Lower leg skin (tissue), 4 donors: ENCODE data around the gene ALS2. TPM values are rescaled to one million over a fixed set of nuclear protein-coding genes. Genes with fewer than 3 reads are reported as not detected.

Experiments used
- DNase-seq, 2 donors: peaks; one replicate each; pipeline ENCODE4 v3.0.0-alpha.2; 2019; ENCODE audit warnings: low spot score in 2 of 2
- H3K4me3 ChIP-seq: fragments of 200-600 bp; sonication (generic); 2 replicates; pipeline ENCODE4 v1.5.1; 2017; ENCODE audit warnings: mild to moderate bottlenecking, low read depth; ENCODE audit not compliant: poor library complexity, severe bottlenecking
- CTCF ChIP-seq, 3 donors: fragments of 450-650 bp; IDR thresholded peaks; one replicate each; pipeline ENCODE4 v1.5.1; 2016; ENCODE audit warnings: antibody characterized with exemption in 3 of 3, mild to moderate bottlenecking in 3 of 3, moderate library complexity in 2 of 3
- POLR2A ChIP-seq, 2 donors: fragments of 450-650 bp; IDR thresholded peaks; one replicate each; pipeline ENCODE4 v1.6.1; 2016 to 2017; ENCODE audit warnings: antibody characterized with exemption in 2 of 2, mild to moderate bottlenecking in 1 of 2, moderate library complexity in 1 of 2
- WGBS, 2 donors: methylation state at CpG; one replicate each; pipeline ENCODE4 v1.1.5; 2018; 5-methylcytosine and 5-hydroxymethylcytosine counted together
- intact Hi-C: fragments of 100-400 bp; cut with DNase I; formaldehyde crosslinking; loops from one replicate; pipeline ENCODE4 v1.15.0; 2023; ENCODE audit warnings: low total_unique reads
- total RNA-seq, 4 donors: library from RNA; depleted of rRNA; stranded (reverse); fragments of >200 nt; gene quantifications; one replicate each; pipeline ENCODE4 v1.1.0, GENCODE V29; 2016

Gene ALS2
- total RNA-seq, 4 donors from 2014 or later, result 8.6 to 26.4 (median 17.9) TPM

- TF ChIP-seq POLR2A (IDR thresholded peaks at IDR 0.05), result no peak
- no peak for TF ChIP-seq CTCF (IDR thresholded peaks at IDR 0.05)
- intact Hi-C loops, result no loop called here
These were observed 110.9 kb downstream of the ALS2 start for GRCh38 chr2:201669865-201670264.

GRCh38 chr2:201668402-201668910 lies 112.3 kb downstream of the ALS2 start:
- WGBS, 2 donors, result 76 to 81% methylated on average over 3 of the region's 3 CpGs
- DNase-seq, result no peak
- intact Hi-C loops, result no loop called here
- TF ChIP-seq POLR2A (IDR thresholded peaks at IDR 0.05) (no peak), CTCF (IDR thresholded peaks at IDR 0.05) (no peak)
- no peak overlapping the region for H3K4me3 ChIP-seq

More at GRCh38 chr2:201669865-201670264, 110.9 kb downstream of the ALS2 start:
- no peak for DNase-seq
- 97 to 98% methylated on average over 1 of the region's 1 CpG for WGBS, 2 donors
- no peak overlapping the region for H3K4me3 ChIP-seq

- DNase-seq, result no peak
- intact Hi-C loops, result no loop called here
- TF ChIP-seq POLR2A (IDR thresholded peaks at IDR 0.05) (no peak), CTCF (IDR thresholded peaks at IDR 0.05) (no peak)
- 81 to 84% methylated on average over 8 of the region's 8 CpGs for WGBS, 2 donors
- H3K4me3 ChIP-seq, result no peak overlapping the region
These were observed 116.4 kb downstream of the ALS2 start for GRCh38 chr2:201664334-201664733.

- intact Hi-C loops, result no loop called here
- TF ChIP-seq POLR2A (IDR thresholded peaks at IDR 0.05) (no peak), CTCF (IDR thresholded peaks at IDR 0.05) (no peak)
- 51 to 58% methylated on average over 5 of the region's 5 CpGs for WGBS, 2 donors
- DNase-seq, result no peak
- H3K4me3 ChIP-seq, result no peak overlapping the region
These were observed 119.4 kb downstream of the ALS2 start for GRCh38 chr2:201661366-201661765.

GRCh38 chr2:201660293-201660895 lies 120.3 kb downstream of the ALS2 start:
- DNase-seq, result no peak
- 46 to 58% methylated on average over 5 of the region's 5 CpGs for WGBS, 2 donors
- no peak for TF ChIP-seq CTCF (IDR thresholded peaks at IDR 0.05)
- no peak for TF ChIP-seq POLR2A (IDR thresholded peaks at IDR 0.05)
- no peak overlapping the region for H3K4me3 ChIP-seq
- intact Hi-C loops, result no loop called here

GRCh38 chr2:201656740-201657139 lies 124.0 kb downstream of the ALS2 start:
- DNase-seq, result no peak
- TF ChIP-seq CTCF (IDR thresholded peaks at IDR 0.05) (no peak), POLR2A (IDR thresholded peaks at IDR 0.05) (no peak)
- no peak overlapping the region for H3K4me3 ChIP-seq
- WGBS, 2 donors, result 87 to 88% methylated on average over 5 of the region's 5 CpGs
- intact Hi-C loops, result no loop called here
